Epithelial cell of esophagus (primary cell): ENCODE data around the gene ARMC9.

Experiments
- DNase-seq: peaks from one replicate; pipeline ENCODE4 v3.0.0; 2010; ENCODE audit warnings: low read depth
- H3K4me3 ChIP-seq: 2 replicates; pipeline ENCODE4 v1.5.1; 2011; ENCODE audit warnings: mild to moderate bottlenecking, low read length, control low read depth
- CTCF ChIP-seq: IDR thresholded peaks from 2 replicates; pipeline ENCODE4 v1.5.1; 2011; ENCODE audit warnings: low read depth, mild to moderate bottlenecking, low read length, control low read depth, inconsistent platforms; ENCODE audit not compliant: insufficient read depth; ENCODE audit errors: missing control alignments

Gene ARMC9

GRCh38 chr2:231321556-231322334, 123.3 kb downstream of the ARMC9 start:
- DNase-seq: no peak
- no peak overlapping the region for H3K4me3 ChIP-seq
- no peak for TF ChIP-seq CTCF

GRCh38 chr2:231323316-231323715, 124.9 kb downstream of the ARMC9 start:
- no peak for TF ChIP-seq CTCF
- H3K4me3 ChIP-seq: no peak overlapping the region
- DNase-seq: no peak

- TF ChIP-seq CTCF: no peak
- no peak for DNase-seq
- no peak overlapping the region for H3K4me3 ChIP-seq
Measured at GRCh38 chr2:231325826-231326225, 127.4 kb downstream of the ARMC9 start.

GRCh38 chr2:231326404-231326803, 128.0 kb downstream of the ARMC9 start:
- DNase-seq: no peak
- no peak for TF ChIP-seq CTCF
- no peak overlapping the region for H3K4me3 ChIP-seq

GRCh38 chr2:231330311-231330710, 131.9 kb downstream of the ARMC9 start:
- no peak for TF ChIP-seq CTCF
- H3K4me3 ChIP-seq: no peak overlapping the region

GRCh38 chr2:231331533-231331932, 133.1 kb downstream of the ARMC9 start:
- no peak for TF ChIP-seq CTCF
- no peak for DNase-seq
- H3K4me3 ChIP-seq: no peak overlapping the region

More at GRCh38 chr2:231330311-231330710, 131.9 kb downstream of the ARMC9 start:
- DNase-seq: no peak

GRCh38 chr2:231332388-231332787, 134.0 kb downstream of the ARMC9 start:
- DNase-seq: no peak
- no peak for TF ChIP-seq CTCF
- H3K4me3 ChIP-seq: no peak overlapping the region
